HG02852 (cell line): ENCODE results near the gene GRAMD1A.
"Not testable (repeated sequence)": the region's sequence is repeated elsewhere in the genome, so short reads cannot be mapped to it uniquely, and the experiment has no call there.

Source experiments
- ATAC-seq: cut with Tn5 transposase; IDR thresholded peaks from one replicate; pipeline ENCODE4 v1.9.1; 2021; ENCODE audit warnings: mild to moderate bottlenecking, moderate library complexity; ENCODE audit not compliant: unreplicated experiment

GRAMD1A gene

DNA sequence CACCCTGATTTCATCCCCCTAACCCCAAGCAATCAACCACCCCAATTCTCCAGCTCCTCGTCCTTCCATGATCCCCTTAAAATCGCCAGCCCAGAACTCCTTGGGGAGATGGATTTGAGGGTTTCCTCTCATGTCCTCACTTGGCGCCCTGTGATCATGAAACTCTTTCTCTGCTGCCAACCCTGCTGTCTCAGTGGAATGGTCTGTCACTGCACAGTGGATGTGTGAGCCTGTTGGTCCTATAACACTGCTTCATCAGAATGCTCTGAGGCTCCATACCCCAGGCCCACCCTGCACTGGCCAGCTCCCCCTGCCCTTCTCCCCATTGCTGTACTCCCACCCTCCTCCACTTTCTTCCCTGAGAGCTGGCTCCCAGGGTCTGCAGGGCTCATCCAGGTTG lies 23.5 kb upstream of the GRAMD1A start:
- no peak for ATAC-seq

DNA sequence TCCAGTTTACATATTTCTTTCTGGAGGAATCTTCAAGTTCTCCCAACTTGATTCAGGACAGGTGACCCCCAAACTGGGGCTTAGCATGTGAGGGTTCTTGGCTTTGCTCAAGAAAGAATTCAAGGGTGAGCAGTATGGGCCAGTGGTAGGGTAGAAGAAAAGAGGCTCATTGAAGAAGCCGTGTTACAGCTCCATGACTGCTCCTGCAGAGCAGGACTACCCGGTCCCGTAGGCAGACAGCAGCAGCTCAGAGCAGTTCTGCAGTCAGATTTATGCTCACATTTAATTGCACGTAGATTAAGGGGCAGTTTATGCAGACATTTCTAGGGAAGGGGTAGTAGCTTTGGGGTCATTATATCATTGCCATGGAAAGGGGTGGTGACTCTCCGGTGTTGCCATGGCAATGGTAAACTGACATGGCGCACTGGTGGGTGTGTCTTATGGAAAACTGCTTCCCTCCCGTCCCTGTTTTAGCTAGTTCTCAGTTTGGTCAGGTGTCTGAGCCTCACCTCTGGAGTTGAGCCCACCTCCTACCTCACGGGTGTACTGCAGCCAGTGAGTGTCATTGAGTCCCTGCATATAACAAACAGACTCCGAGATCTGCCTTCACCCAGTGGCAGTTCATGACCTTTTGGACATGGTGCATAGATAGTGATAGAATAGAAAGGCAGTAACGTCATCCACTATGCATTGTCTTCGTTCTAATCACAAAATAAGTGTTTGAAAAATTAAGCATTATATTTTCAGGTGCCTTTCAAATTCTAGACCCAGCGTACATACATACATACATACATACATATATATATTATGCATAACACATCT lies 20.1 kb upstream of the GRAMD1A start:
- no peak for ATAC-seq

DNA sequence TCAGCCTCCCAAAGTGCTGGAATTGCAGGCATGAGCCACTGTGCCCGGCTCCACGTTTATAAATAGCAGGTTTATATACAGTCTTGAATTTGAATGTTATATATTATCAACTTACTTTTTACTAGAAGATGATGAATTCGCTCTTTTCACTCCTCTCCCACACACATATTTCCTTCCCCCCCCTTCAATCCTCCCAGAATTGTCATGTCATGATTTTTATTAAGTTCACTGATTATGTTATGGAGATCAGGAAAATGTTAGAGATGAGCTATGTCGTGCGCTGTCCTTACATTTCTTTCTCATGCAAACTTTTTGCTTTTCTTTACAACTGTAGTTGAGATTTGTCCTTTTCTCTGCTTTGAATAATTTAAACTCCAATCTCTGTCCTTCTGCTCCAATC lies 17.8 kb upstream of the GRAMD1A start:
- ATAC-seq, result no peak

DNA sequence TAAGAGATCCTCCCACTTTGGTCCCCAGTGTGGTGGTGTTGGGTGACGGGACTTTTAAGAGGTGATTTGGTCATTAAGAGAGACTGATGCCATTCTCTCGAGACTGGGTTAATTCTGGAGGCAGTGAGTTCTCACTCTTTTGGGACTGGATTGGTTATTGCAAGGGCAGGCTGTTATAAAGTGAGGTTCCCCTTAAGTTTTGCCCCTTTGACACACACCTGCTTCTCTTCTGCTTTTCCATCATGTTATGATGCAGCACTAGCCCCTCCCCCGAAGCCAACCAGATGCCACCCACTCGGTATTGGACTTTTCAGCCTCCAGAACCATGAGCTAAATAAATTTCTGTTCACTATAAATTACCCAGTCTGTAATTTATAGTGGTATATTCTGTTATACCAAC lies 16.3 kb upstream of the GRAMD1A start:
- no peak for ATAC-seq

DNA sequence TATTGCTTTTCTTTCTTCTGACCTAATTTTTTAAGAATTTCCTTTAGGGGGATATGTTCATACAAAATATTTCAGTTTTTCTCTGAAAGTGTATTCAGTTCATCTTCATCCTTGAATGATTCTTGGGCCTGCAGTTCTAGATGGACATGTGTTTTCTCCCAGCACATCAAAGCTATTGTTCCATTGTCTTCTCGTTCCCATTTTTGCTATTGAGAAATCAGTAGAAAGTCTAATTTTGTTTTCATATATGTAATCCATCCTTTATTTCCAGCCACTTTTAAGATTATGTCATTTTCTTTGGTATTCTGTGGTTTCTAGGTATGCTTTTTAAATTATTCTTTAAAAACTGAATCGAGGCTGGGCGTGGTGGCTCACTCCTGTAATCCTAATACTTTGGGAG lies 15.8 kb upstream of the GRAMD1A start:
- no peak for ATAC-seq

- ATAC-seq, result no peak
Observed at GRCh38 chr19:34985249-34986022, 14.7 kb upstream of the GRAMD1A start.

DNA sequence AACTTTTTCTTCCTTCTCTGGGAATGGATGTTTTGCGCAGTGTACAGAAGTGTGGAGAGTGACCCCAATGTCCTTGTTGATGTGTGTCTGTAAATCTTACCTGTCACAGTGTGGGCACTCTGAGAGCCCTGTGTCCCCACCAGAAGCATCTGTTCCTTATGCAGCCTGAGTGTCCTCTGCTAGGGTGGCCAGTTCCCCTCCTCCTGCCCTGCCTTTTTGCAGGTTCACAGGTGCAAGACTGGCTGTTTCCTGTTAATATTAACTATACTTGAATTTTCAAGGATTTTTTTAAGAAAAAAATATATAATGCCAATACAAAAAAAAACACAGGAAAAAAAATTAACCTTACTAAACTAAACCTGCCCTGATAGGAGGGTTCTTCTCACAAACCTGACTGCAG lies 12.0 kb upstream of the GRAMD1A start:
- no peak for ATAC-seq

- ATAC-seq, result no peak
Observed at GRCh38 chr19:34989298-34989697, 10.8 kb upstream of the GRAMD1A start.

- ATAC-seq, result no peak
Observed at GRCh38 chr19:34990578-34991192, 9.4 kb upstream of the GRAMD1A start.

- ATAC-seq, result no peak
Observed at GRCh38 chr19:34991542-34992333, 8.4 kb upstream of the GRAMD1A start.

DNA sequence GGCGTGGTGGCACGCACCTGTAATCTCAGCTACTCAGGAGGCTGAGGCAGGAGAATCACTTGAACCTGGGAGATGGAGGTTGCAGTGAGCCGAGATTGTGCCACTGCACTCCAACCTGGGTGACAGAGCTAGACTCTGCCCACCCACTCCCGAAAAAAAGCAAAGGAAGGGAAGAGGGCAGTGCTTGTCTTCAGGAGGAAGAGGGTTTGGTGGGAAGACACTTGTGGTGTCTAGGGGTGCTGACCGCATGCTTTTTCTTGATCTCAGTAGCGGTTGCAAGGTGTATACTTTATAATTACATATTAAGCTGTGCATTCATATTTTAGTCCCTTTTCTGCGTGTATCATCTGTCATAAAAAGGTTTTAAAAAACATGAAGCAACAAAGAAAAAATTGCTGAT lies 7.5 kb upstream of the GRAMD1A start:
- ATAC-seq, result not testable (repeated sequence)

- ATAC-seq, result no peak
Observed at GRCh38 chr19:34994286-34994642, 5.9 kb upstream of the GRAMD1A start.

- no peak for ATAC-seq
Observed at GRCh38 chr19:34994643-34995541, 5.2 kb upstream of the GRAMD1A start.

- ATAC-seq, result no peak
Observed at GRCh38 chr19:34995551-34995950, 4.6 kb upstream of the GRAMD1A start.

GRCh38 chr19:34997071-34997617 lies 3.0 kb upstream of the GRAMD1A start:
- no peak for ATAC-seq

- ATAC-seq, result not testable (repeated sequence)
Observed at GRCh38 chr19:34998224-34998623, 1.9 kb upstream of the GRAMD1A start.

DNA sequence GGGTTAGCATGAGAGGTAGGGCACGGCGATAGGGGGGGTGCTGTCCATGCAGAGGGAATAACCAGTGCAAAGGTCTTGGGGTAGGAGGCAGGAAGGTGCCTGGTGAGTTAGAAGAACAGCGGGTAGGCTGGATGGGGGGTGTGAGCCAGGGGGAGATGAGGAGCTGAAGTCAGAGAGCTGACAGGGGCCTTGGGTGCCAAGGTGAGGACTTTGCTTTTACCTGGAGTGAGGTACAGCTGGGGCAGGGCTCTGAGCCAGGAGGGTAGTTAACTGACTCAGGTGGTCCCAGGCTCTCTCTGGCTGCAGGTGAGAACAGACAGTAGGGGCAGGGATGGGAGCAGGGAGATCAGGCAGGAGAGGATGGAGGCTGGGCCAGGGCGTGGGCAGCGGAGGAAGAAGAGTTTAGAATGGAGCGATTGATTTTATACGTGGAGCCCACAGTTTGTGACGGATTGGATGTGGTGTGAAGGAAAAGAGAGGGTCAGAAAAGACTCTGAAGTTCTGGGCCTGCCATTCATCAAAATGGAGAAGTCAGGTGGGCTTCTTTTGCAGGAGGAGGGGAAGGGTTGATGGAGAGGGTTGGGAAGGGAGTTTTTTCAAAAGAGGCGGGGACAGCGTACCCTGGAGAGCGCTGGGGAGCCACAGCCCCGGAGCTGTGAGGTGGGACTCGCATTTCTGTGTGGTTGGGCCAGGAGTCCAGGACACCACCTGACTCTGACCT lies 1.2 kb upstream of the GRAMD1A start:
- ATAC-seq, result no peak

DNA sequence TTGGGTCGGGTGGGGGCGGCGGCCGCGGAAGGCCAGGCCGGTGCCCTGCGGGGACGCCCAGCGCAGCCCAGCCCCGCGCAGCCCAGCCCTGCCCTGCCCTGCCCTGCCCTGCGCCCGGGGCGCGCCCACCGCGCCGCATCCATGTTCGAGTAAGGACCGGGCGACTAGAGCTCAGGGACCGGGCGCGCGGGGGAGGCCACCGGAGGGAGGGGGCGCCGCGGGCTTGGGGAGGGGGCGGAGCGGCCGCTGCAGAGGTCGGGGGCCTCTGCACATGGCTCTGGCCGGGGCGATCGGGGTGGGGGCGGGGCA lies 169 bp downstream of the GRAMD1A start:
- ATAC-seq, result no peak
